Retinal pigment epithelial cell (primary cell): ENCODE data around the gene CIB4.

ENCODE experiments used
- DNase-seq: peaks from one replicate; pipeline ENCODE4 v3.0.0-alpha.2; 2010; ENCODE audit warnings: low read depth
- H3K4me3 ChIP-seq: 2 replicates; pipeline ENCODE4 v1.5.1; 2011; ENCODE audit warnings: mild to moderate bottlenecking, low read length, control low read depth, moderate library complexity
- TF ChIP-seq, protein P1 (sequence below): conservative IDR thresholded peaks from 2 replicates; pipeline ENCODE4 v1.5.1; 2011; ENCODE audit warnings: low read depth, low read length, control low read depth, inconsistent platforms

CIB4 gene

DNA sequence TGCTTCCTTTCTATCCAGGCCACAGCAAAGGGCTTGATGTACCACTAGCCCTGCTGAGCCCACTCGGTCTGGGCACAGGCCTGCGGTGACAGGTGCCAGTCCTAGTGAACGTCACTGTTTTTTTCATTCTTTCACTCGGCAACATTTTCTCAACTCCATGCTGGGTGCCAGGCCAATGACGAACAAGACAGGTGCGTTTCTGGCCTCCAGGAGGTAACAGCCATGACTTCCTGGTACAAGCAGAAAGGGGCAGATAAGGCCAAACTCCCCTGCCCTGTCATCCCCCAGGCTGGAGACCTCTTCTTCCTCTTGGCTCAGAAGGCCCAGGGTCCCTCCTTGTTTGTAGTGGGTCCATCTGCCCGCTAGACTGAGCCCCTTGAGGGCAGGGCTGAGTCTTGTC lies 107.5 kb downstream of the CIB4 start:
- TF ChIP-seq, protein P1, sequence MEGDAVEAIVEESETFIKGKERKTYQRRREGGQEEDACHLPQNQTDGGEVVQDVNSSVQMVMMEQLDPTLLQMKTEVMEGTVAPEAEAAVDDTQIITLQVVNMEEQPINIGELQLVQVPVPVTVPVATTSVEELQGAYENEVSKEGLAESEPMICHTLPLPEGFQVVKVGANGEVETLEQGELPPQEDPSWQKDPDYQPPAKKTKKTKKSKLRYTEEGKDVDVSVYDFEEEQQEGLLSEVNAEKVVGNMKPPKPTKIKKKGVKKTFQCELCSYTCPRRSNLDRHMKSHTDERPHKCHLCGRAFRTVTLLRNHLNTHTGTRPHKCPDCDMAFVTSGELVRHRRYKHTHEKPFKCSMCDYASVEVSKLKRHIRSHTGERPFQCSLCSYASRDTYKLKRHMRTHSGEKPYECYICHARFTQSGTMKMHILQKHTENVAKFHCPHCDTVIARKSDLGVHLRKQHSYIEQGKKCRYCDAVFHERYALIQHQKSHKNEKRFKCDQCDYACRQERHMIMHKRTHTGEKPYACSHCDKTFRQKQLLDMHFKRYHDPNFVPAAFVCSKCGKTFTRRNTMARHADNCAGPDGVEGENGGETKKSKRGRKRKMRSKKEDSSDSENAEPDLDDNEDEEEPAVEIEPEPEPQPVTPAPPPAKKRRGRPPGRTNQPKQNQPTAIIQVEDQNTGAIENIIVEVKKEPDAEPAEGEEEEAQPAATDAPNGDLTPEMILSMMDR = no peak
- no peak overlapping the region for H3K4me3 ChIP-seq
- DNase-seq = no peak

DNA sequence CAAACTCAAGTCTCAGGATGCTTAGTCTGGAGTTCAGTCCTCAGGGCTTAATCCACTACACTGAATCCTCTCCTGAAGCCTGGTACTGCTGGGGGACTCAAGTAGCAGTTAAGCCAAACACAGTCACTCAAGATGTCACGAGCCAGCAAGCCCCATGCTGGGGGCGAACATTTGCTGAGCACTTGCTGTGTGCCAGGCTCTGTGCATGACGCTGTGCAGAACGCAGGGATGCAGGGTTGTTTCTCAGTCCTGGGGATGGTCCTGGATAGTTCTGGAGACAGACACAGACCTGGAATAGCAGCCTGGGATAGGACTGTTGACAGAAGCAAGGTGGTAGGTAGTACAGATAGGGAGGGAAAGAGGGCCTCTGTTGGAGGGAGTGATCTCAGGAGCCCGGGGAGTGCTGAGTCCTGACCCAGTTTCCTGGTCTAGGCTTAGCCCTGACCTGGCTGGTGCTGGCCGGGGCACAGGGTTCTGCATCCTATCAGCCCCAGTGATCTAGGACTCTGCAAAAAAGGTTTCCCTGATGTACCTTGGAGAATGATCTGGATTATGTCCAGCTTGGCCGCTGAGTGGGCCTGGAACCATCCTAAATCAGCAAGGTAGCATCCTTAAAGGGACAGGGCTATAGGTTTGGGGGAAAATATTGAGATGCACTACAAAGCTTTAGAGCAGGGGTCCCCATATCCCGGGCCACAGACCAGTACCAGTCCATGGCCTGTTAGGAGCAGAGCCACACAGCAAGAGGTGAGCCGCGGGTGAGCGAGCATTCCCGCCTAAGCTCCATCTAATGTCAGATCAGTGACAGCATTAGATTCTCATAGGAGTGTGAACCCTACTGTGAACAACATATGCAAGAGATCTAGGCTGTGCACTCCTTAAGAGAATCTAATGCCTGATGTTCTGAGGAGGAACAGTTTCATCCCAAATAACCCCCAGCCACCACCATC lies 108.6 kb downstream of the CIB4 start:
- H3K4me3 ChIP-seq = no peak overlapping the region

More for the DNA sequence above, 108.6 kb downstream of the CIB4 start:
- TF ChIP-seq, protein P1 = no peak
- no peak for DNase-seq
